ENCODE results near the gene CASKIN2. TPM values are rescaled to one million over a fixed set of nuclear protein-coding genes. Genes with fewer than 3 reads are reported as not detected.

CASKIN2 gene
- total RNA-seq, 1 donor from 2014 or later, result 2.2 TPM

- Mint-ChIP-seq H3K4me3 (ENCODE audit: low read depth) (no peak overlapping the region), H3K27ac (no peak overlapping the region), H3K27me3 (ENCODE audit: low read depth) (no peaks in the 10 kb centered on the region), H3K9me3 (no peaks in the 10 kb centered on the region), H3K36me3 (ENCODE audit: low read depth) (no peaks in the 10 kb centered on the region), H3K4me1 (ENCODE audit: low read depth) (no peaks in the 10 kb centered on the region)
- intact Hi-C loops (cut with micrococcal nuclease), result no loop called here
- DNase-seq (ENCODE audit: low spot score), result no peak
These were observed 11.4 kb downstream of the CASKIN2 start for GRCh38 chr17:75503976-75504346.

DNA sequence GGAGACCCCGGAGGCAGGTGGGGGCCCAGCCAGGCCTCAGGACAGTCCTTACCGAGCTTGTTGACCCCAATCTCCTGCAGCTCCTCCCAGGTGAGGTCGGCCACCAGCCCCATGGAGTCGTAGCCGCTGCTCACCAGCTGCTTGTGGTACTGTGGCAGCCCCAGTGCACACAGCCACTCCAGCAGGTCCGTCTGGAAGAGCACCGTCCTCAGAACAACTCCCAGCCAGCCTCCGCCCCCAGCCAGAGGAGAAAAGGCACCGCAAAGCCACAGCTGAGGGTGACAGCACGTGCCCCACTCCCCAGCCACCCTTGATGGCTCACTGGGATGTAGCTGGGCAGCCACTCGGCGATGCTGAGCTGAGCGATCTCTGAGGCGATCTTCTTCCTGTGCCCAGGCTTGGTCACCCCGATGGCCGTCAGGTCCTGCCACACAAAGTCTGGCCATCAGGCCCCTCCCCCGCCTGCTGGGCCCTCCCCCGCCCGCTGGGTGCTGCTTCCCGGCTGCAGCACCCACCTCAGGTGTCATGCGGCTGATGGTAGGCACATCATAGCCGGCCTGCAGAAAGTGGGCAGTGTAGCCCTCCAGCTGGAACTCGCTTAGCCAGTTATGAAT, 11.9 kb downstream of the CASKIN2 start:
- DNase-seq (ENCODE audit: low spot score), result no peak
- Mint-ChIP-seq H3K4me1 (ENCODE audit: low read depth) (no peaks in the 10 kb centered on the region), H3K4me3 (ENCODE audit: low read depth) (no peak overlapping the region), H3K27ac (no peak overlapping the region), H3K36me3 (ENCODE audit: low read depth) (no peaks in the 10 kb centered on the region), H3K27me3 (ENCODE audit: low read depth) (no peaks in the 10 kb centered on the region), H3K9me3 (no peaks in the 10 kb centered on the region)
- intact Hi-C loops (cut with micrococcal nuclease), result no loop called here

DNA sequence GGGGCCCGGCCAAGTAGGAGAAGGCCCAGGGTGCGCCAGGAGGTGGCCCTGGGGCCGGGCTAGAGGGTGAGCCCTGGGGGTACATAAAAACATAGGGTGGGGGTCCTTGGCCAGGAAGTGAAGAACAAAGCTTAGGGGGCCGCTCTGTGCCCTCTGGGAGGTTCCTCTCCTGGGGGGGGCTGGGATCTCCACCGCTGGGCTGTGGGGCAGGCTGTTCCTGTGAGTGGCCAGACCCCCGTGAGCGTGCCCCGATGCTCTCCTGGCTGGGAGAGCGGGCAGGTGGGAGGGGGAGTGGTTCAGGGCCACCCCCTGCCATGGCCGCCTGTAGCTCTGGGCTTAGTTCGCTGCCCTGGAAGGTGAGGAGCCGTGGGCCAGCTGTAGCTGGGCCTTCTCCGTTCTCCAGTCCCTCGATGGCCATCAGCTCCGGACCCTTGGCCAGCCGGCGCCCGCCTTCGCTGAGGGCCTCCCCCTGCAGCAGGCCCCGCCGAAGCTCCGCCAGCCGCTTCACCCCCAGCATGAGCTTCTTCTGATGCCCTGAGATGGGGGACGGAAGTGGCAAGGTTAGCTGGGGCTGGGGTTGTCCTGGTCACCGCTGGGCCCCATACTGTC, 12.5 kb downstream of the CASKIN2 start:
- no peak for DNase-seq (ENCODE audit: low spot score)

DNA sequence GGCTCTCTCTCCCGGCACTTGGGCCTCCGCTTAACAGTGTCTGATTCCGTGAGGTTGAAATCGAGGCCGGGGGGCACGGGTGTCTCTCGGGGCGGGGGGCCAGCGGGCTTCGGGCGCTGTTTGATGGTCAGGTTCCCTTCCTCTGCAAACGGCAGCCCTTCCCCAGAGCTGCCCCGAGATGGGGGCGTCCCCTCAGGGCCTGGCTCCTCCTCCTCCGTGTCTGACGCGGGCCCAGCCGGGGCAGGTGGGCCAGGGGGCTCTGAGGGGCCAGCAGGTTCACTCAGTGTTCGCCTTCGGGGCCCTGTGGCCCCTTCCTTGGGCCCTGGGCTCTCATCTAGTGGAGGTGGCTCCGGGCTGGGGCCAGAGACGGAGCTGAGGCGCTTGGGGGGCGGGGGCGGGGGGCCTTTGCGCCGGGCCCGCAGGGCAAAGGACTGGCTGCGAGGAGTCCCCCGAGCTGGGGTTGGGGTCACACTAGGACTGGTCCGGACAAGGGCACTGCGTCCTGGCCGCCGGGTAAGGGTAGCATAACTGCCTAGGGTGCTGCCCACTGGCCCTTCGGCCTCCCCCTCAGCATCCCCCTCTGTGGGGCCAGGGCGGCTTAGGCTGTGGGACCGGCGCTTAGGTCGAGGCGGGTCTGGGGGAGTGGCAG, 13.1 kb downstream of the CASKIN2 start:
- no peaks in the 10 kb centered on the region for H3K9me3 Mint-ChIP-seq
- peaks cover 6% of the 10 kb centered on the region for H3K36me3 Mint-ChIP-seq (ENCODE audit: low read depth)
- no peaks in the 10 kb centered on the region for H3K27me3 Mint-ChIP-seq (ENCODE audit: low read depth)
- no peak for DNase-seq (ENCODE audit: low spot score)
- H3K4me3 Mint-ChIP-seq (ENCODE audit: low read depth), result no peak overlapping the region
- intact Hi-C loops (cut with micrococcal nuclease), result no loop called here
- H3K4me1 Mint-ChIP-seq (ENCODE audit: low read depth), result no peaks in the 10 kb centered on the region
- H3K27ac Mint-ChIP-seq, result no peak overlapping the region

More for the DNA sequence above, 12.5 kb downstream of the CASKIN2 start:
- peaks cover 3% of the 10 kb centered on the region for H3K36me3 Mint-ChIP-seq (ENCODE audit: low read depth)
- no peak overlapping the region for H3K4me3 Mint-ChIP-seq (ENCODE audit: low read depth)
- H3K27me3 Mint-ChIP-seq (ENCODE audit: low read depth), result no peaks in the 10 kb centered on the region
- no peaks in the 10 kb centered on the region for H3K9me3 Mint-ChIP-seq
- no peak overlapping the region for H3K27ac Mint-ChIP-seq
- intact Hi-C loops (cut with micrococcal nuclease), result no loop called here
- no peaks in the 10 kb centered on the region for H3K4me1 Mint-ChIP-seq (ENCODE audit: low read depth)

GRCh38 chr17:75501378-75502071, 13.8 kb downstream of the CASKIN2 start:
- Mint-ChIP-seq H3K27ac (no peak overlapping the region), H3K36me3 (ENCODE audit: low read depth) (peaks cover 8% of the 10 kb centered on the region), H3K27me3 (ENCODE audit: low read depth) (no peaks in the 10 kb centered on the region), H3K4me3 (ENCODE audit: low read depth) (no peak overlapping the region), H3K9me3 (no peaks in the 10 kb centered on the region), H3K4me1 (ENCODE audit: low read depth) (no peaks in the 10 kb centered on the region)
- no peak for DNase-seq (ENCODE audit: low spot score)
- intact Hi-C loops (cut with micrococcal nuclease), result no loop called here

DNA sequence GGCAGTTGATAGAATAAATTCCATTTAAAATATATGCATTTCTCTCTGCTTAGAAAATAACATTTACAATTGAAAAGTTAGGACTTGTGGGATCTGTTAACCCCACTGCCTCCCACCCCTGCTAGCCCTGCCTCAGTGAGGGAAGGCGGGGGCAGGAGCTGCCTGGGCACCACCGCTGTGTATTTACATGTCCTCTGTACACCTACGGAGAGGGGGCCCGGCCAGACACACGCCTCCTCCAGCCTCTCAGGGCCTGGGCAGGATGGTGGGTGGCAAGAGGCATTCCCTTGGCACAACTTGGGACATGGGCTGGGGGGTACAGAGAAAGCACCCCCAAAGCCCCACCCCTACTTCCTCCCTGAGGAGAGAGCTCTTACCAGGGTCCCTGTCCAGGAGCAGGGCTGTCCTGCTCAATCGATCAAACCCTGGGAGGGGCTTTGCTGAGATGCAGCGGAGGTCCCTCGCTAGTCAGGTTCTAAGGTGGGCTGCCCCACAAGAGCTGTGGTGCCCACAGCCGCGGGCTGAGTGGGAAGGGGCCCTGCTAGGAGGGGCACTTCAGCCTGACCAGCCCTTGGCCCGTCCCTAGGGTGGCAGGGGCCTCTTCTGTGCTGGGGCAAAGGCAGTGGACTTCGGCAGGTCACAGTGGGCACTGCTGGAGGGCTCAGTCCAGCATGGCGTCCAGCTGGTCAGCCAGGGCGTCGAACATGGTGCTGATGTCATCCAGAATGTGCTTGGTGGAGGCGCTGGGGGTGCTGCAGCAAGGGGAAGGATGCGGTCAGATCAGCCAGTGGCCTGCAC, 14.7 kb downstream of the CASKIN2 start:
- intact Hi-C loops (cut with micrococcal nuclease), result no loop called here
- H3K4me3 Mint-ChIP-seq (ENCODE audit: low read depth), result no peak overlapping the region
- H3K9me3 Mint-ChIP-seq, result no peaks in the 10 kb centered on the region
- H3K36me3 Mint-ChIP-seq (ENCODE audit: low read depth), result peaks cover 9% of the 10 kb centered on the region
- no peak overlapping the region for H3K27ac Mint-ChIP-seq
- H3K4me1 Mint-ChIP-seq (ENCODE audit: low read depth), result no peaks in the 10 kb centered on the region
- no peak for DNase-seq (ENCODE audit: low spot score)
- H3K27me3 Mint-ChIP-seq (ENCODE audit: low read depth), result no peaks in the 10 kb centered on the region

DNA sequence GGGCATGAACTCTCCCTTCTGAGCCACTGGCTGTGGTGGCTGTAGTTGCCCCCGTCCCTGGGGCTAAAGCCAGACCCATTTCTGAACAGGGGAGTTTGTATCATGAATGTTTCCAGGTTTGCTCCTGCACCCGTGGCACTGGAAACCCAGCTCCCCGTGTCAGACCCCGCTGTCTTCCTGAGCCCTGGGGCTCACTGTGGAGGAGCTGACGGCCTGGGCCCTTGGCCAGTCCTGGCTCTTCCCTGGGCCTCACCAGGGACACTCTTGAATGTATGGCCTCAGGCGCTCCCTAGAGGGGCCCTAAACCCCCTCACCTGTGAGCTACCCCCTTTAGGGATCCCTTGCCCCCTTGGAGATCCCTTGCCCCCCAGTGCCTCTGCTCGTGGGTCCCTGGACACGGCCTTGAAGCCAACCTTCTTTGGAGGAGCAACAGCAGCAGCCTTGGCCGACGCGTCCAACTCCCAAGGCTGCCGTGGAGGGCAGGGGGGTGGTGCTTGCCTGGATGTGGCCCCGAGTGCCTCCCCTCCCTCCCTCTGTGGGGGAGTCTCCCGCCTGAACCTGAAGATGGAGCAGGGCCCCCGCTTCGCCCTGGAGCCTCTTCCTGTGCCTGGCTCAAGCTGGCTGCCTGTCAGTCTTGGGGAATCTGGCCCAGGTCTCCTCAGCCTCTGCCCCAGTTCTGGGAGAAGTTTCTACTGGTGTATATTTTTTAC, 15.9 kb downstream of the CASKIN2 start:
- H3K36me3 Mint-ChIP-seq (ENCODE audit: low read depth), result peaks cover 10% of the 10 kb centered on the region
- no peaks in the 10 kb centered on the region for H3K9me3 Mint-ChIP-seq
- H3K4me3 Mint-ChIP-seq (ENCODE audit: low read depth), result no peak overlapping the region
- no peaks in the 10 kb centered on the region for H3K4me1 Mint-ChIP-seq (ENCODE audit: low read depth)
- no peak for DNase-seq (ENCODE audit: low spot score)
- no peaks in the 10 kb centered on the region for H3K27me3 Mint-ChIP-seq (ENCODE audit: low read depth)
- intact Hi-C loops (cut with micrococcal nuclease), result no loop called here
- H3K27ac Mint-ChIP-seq, result no peak overlapping the region

GRCh38 chr17:75498726-75499213, 16.6 kb downstream of the CASKIN2 start:
- H3K9me3 Mint-ChIP-seq, result no peaks in the 10 kb centered on the region
- intact Hi-C loops (cut with micrococcal nuclease), result no loop called here
- H3K4me3 Mint-ChIP-seq (ENCODE audit: low read depth), result no peak overlapping the region
- H3K27me3 Mint-ChIP-seq (ENCODE audit: low read depth), result no peaks in the 10 kb centered on the region
- no peaks in the 10 kb centered on the region for H3K4me1 Mint-ChIP-seq (ENCODE audit: low read depth)
- peaks cover 12% of the 10 kb centered on the region for H3K36me3 Mint-ChIP-seq (ENCODE audit: low read depth)
- H3K27ac Mint-ChIP-seq, result no peak overlapping the region
- no peak for DNase-seq (ENCODE audit: low spot score)

GRCh38 chr17:75498039-75498725, 17.2 kb downstream of the CASKIN2 start:
- no peak overlapping the region for H3K4me3 Mint-ChIP-seq (ENCODE audit: low read depth)
- peaks cover 12% of the 10 kb centered on the region for H3K36me3 Mint-ChIP-seq (ENCODE audit: low read depth)
- no peaks in the 10 kb centered on the region for H3K4me1 Mint-ChIP-seq (ENCODE audit: low read depth)
- intact Hi-C loops (cut with micrococcal nuclease), result no loop called here
- no peaks in the 10 kb centered on the region for H3K27me3 Mint-ChIP-seq (ENCODE audit: low read depth)
- H3K9me3 Mint-ChIP-seq, result no peaks in the 10 kb centered on the region
- no peak overlapping the region for H3K27ac Mint-ChIP-seq
- DNase-seq (ENCODE audit: low spot score), result no peak

- no peak overlapping the region for H3K4me3 Mint-ChIP-seq (ENCODE audit: low read depth)
- peaks cover 17% of the 10 kb centered on the region for H3K36me3 Mint-ChIP-seq (ENCODE audit: low read depth)
- no peak overlapping the region for H3K27ac Mint-ChIP-seq
- H3K4me1 Mint-ChIP-seq (ENCODE audit: low read depth), result no peaks in the 10 kb centered on the region
- DNase-seq (ENCODE audit: low spot score), result no peak
- intact Hi-C loops (cut with micrococcal nuclease), result no loop called here
- H3K9me3 Mint-ChIP-seq, result no peaks in the 10 kb centered on the region
- no peaks in the 10 kb centered on the region for H3K27me3 Mint-ChIP-seq (ENCODE audit: low read depth)
These were observed 19.3 kb downstream of the CASKIN2 start for GRCh38 chr17:75496005-75496404.

DNA sequence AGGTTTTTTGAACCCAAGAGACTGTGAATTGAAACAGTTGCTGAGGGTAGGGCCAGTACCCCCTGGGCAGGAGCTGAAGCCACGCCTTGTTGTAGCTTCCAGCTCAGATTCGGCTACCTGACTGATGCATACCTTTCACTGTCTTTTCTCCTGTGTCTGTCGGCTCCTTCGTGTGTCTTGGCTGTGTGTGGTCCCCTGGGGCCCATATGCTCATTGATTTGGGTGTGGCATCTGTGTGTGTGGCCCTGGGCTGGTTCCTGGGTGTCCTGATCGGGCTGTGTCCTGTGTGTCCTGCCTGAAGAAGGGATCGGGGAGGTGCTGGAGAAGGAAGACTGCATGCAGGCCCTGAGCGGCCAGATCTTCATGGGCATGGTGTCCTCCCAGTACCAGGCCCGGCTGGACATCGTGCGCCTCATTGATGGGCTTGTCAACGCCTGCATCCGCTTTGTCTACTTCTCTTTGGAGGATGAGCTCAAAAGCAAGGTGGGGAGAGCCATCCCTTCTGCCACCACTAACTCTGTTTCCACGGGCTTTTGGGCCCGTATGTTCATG, 20.9 kb downstream of the CASKIN2 start:
- no peak for DNase-seq (ENCODE audit: low spot score)
- intact Hi-C loops (cut with micrococcal nuclease), result no loop called here
- peaks cover 17% of the 10 kb centered on the region for H3K36me3 Mint-ChIP-seq (ENCODE audit: low read depth)
- no peaks in the 10 kb centered on the region for H3K4me1 Mint-ChIP-seq (ENCODE audit: low read depth)
- H3K9me3 Mint-ChIP-seq, result no peaks in the 10 kb centered on the region
- no peak overlapping the region for H3K4me3 Mint-ChIP-seq (ENCODE audit: low read depth)
- H3K27ac Mint-ChIP-seq, result no peak overlapping the region
- no peaks in the 10 kb centered on the region for H3K27me3 Mint-ChIP-seq (ENCODE audit: low read depth)

Measured in activated T-helper 2 cell treated with anti-CD3 and anti-CD28 coated beads, Interferon-gamma antibody, Interleukin-2, Interleukin-4, amounts not matched to agents 10 μg/mL and 5 μg/mL and 100 μg/mL, durations not matched to agents 14 hours and 24 hours and 36 hours (primary cell).